Suppressor macrophage treated with lipopolysaccharide for 1 hour (primary cell): ENCODE measurements around the gene CACYBP.

ENCODE experiments used
- DNase-seq, 3 donors: peaks; one replicate each; pipeline ENCODE4 v3.0.0-alpha.2; 2020 to 2022

Gene CACYBP

GRCh38 chr1:174999936-175000696 is at the start of gene CACYBP:
CACYBP (plus strand) TSS chr1:174999947; CDS start chr1:175000181, 234 bp downstream.
- peak in 1 of 3 donors; percentile 59 for DNase-seq

GRCh38 chr1:174953285-174954072 is 46.3 kb upstream of the CACYBP start:
- DNase-seq: peak; percentile 38 to 54 (median 40)

DNA sequence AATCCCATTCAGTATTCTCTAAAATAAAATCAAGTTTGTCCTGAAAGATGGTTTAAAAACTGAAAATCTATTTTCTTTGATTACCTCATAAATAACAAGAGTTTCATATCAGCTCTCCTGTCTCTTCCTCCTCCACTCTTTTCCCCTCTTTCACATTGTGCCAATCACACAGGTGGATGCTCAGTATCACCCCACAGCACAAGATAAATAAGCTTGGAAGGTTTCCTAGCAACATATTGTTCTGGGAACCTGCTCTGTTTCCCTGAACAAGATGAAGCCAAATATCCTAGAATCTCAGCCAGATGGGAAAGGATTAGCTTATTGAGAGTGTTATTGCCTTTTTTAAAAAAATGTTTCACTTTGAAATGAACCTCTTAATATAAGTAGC is 45.7 kb upstream of the CACYBP start:
- no peak for DNase-seq

DNA sequence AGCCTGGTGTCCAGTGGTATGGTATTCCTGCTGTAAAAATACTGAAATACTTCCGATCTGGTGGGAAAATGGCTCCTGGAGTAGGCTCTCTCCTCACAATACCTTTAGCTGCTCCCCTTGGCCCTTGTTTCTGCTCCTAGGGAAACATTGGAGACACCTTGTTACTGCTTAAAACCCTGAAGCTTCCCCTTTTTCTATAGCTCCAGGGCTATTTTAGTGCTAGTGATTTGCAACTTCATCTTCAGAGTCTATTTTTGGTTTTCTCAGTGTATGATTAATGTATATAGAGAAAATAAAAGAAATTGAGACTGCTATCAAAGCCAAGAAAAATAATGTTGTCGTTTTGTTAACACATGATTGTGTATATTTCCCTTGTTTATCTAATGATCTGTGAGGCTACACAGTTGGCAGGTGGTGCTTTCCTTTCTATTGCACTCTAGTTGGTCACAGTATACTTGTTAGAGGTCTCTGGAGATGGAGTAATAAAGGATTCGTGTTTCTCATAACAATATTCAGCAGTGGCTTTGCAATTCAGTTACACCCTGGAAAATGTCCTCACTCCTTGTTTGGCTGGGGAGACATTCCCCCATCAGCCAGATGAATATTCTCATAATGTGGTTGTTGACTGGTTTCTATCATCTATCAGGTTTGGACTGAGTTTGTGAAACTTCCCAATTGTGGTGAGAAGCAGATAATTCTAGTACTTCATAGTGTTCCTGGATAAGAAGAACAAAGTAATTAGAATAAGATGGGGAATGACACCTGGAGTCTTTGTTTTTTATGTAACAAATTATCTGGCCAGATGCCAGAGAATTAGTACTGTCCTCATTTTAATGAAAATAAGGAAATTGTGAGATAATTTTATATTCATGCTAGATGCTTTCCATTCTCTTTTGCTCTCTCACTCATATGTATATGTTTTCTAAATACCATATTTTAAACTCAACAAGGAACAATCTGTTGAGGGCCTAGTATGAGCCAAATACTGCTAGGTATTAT is 44.8 kb upstream of the CACYBP start:
- DNase-seq: no peak

GRCh38 chr1:174956086-174956485 is 43.7 kb upstream of the CACYBP start:
- DNase-seq: no peak

DNA sequence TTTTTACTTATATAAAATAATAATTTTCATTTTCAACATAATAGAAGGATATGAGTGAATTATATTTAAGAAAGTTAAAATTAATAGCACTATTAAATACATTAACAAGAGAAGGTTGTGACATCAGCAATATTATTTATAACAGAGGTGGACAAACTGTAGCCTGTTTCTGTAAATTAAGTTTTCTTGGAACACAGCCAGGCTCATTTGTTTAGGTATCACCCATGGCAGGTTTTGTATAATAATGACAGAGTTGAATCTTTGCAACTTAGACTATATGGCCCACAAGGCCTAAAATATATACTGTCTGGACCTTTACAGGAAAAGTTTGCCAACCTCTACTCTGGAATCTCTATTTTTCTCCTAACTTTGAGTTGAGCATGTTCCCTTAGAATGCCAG is 42.8 kb upstream of the CACYBP start:
- DNase-seq: no peak

- no peak for DNase-seq
Observed at GRCh38 chr1:174957829-174958228, 41.9 kb upstream of the CACYBP start.

DNA sequence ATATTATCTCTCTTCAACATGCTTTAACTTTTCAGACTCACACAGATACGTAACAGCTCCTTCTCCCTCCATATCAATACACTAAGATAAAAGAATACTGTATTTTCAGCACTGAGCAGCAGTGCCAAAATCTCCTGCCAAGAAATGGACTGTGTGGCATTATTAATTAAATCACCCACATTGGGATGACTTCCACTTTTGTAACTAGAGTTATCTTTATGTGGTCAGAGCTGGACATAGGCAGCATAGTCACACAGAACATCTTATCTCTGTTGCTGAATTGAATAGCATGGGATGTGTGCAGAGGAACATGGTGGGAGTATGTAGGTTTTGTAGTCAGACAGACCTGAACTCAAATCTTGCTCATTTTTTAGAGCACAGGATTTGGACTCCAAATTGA is 41.4 kb upstream of the CACYBP start:
- DNase-seq: no peak

GRCh38 chr1:174960362-174960761 is 39.4 kb upstream of the CACYBP start:
- DNase-seq: peak in 2 of 3 donors; percentile 41 to 43

- DNase-seq: no peak
Observed at GRCh38 chr1:174963529-174964125, 36.1 kb upstream of the CACYBP start.

DNA sequence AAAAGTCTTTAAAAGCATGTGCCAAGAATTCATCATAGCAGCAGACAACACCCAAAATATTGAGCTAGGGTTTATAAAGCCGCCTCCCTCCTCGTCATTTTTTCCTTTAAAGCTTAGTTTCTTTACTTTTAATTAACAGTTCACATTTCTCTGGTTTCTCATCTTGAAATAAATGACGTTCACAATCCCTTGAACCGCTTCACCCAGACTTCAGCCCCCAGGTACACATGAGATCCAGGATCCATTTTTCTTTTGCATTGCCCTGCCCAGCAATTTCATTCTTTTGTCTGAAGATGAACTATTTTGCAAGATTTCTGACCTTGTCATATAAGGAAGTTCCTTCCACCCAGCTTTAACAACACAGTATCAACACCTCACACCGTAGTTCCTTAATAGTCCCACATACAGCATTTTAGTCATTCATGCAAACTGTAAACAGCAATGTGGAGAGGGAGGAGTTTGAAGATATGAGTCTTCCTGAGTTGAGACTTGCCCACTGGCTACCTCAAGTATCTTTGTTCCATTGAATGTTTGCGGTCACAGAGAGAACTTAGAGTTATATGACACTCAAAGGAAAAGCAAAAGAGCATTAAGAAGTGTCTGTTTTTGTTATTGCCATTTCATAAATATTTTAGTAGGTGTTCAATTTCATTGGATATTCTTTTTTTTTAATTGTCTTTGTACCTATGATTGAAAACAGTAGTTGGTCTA is 35.3 kb upstream of the CACYBP start:
- DNase-seq: peak; percentile 64 to 86 (median 86)

DNA sequence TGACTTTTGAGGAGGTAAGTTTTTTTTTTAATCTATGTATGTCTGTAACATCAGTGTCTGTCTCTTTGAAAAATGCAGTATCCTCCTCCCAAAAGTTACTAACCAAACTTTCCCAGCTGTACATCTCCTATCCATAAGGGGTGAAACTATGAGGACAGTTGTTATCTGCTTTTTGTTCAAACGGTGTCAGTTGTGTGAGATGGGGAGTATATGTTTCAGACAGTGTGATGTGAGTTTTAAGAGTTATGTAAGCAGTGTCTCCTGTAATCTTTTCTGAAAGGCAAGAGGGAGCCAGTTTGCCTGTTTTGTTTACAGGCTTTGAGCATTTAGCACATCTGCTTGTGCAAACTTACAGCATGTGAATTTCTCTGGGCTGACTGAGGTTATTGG is 34.8 kb upstream of the CACYBP start:
- DNase-seq: no peak

DNA sequence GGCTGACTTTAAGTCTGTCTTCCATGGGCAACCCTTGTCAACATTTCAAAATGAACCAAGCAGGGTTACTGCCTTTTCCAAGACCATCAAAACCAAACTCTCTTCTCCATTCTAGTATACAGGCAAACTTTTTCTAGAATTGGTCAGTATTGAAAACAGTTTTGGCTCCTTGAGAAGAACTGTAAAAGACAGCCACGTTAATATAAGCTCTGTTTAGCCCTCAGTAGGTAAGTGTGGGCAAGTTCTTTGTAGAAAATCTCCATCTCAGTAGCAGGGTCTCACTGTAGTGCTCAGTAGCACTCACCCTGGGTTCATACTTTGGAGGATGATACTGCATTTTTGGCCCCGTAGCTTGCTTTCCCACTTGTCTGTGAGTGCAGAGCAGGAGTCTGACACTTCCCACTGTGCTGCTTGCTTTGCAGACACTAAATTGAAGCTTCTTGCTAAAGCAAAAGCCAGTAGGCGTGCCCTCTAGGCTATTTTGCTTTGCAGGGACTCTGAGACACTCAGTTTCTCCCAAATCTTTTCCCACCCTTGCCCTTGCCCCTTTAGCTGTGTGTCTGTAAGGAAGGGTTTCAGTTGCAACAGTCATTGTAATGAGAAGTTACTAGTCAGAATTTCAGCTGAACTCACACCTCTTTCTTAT is 34.3 kb upstream of the CACYBP start:
- peak; percentile 14 to 44 (median 31) for DNase-seq

GRCh38 chr1:174966008-174966572 is 33.7 kb upstream of the CACYBP start:
- peak in 2 of 3 donors; percentile 22 to 41 for DNase-seq

DNA sequence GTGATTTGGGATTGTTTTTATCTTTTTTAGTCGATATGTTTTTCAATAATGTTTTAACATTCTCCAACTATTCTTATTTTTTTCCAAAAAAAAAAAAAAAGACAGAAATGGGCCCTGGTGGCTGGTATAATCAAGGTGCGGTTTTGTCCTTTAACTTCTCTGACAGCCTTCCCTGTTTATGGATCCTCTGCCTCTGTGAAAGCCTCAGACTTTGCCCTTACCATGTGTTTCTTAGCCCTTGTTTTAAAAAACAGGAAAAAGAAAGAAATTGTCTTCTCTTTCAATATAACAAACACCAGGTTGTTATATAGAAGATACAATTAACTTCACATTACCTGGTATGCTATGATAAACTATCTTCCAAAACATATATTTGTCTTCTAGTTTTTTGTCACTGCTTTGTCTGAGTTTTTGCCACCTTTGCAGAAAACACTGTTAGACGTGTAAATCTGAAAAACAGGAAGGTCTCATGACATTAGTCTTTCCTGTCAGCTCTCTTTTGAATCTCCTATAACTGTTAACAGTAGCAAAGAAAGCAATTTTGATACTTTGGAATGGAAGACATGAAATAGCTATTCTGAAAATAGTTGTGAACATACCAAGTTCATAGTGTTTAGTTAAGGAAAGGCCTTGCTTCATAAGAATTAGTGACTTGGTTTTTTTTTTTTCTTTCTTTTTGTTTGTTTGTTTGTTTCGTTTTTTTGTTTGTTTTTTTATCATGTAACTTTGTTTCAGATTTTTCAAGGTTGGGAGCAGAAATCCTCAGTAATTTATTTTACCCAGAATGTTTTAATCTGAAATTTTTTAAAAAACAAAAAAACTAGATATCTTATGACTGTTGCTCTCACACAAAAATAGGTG is 31.7 kb upstream of the CACYBP start:
- peak in 1 of 3 donors; percentile 39 for DNase-seq

GRCh38 chr1:174968750-174969244 is 30.9 kb upstream of the CACYBP start:
- DNase-seq: peak; percentile 36 to 68 (median 57)

- DNase-seq: no peak
Observed at GRCh38 chr1:174969977-174970376, 29.8 kb upstream of the CACYBP start.

- DNase-seq: no peak
Observed at GRCh38 chr1:174971466-174971865, 28.3 kb upstream of the CACYBP start.

GRCh38 chr1:174971902-174972301 is 27.8 kb upstream of the CACYBP start:
- peak in 1 of 3 donors; percentile 39 for DNase-seq

DNA sequence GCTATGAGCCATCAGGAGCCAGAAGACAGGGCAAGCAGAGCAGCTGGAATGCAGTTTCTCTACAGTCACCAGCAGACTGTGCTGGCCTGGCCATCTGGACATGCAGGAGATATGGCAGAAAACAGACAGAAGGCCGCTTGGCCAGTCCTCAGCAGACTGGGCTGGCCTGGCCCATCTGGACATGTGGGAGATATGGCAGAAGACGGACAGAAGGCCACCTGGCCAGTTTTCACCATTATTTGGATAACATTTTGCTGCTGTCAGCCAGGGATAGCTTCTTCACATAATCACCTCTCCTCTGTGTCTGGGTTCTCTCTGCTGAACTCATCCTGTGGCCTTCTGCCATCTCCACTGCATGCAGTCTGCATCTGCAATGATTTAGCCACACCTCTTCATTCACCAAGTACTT is 25.0 kb upstream of the CACYBP start:
- DNase-seq: no peak
